HT1080 (cell line): ENCODE measurements around the gene GLT6D1. TPM values are rescaled to one million over a fixed set of nuclear protein-coding genes. Genes with fewer than 3 reads are reported as not detected.
"Not testable (repeated sequence)": the region's sequence is repeated elsewhere in the genome, so short reads cannot be mapped to it uniquely, and the experiment has no call there.

ENCODE experiments used
- DNase-seq: peaks from one replicate; pipeline ENCODE4 v3.0.0-alpha.2; 2015; ENCODE audit warnings: low read depth
- polyA plus RNA-seq, 2 experiments: library from polyadenylated mRNA; depleted of rRNA; stranded (reverse); fragments of >200 nt; gene quantifications; 2 replicates each; pipeline ENCODE4 v1.2.3, GENCODE V29; 2015
- total RNA-seq: library from RNA; depleted of rRNA; stranded (reverse); fragments of >200 nt; shearing (Covaris generic); gene quantifications from 2 replicates; pipeline ENCODE4 v1.2.3, GENCODE V29; 2014; rRNA removed

GLT6D1 gene, protein sequence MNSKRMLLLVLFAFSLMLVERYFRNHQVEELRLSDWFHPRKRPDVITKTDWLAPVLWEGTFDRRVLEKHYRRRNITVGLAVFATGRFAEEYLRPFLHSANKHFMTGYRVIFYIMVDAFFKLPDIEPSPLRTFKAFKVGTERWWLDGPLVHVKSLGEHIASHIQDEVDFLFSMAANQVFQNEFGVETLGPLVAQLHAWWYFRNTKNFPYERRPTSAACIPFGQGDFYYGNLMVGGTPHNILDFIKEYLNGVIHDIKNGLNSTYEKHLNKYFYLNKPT
- not detected in 2 replicates for total RNA-seq
- polyA plus RNA-seq (2015; cell fraction: cytosol; rRNA removed): not detected in 2 replicates
- not detected in 2 replicates for polyA plus RNA-seq (2015; cell fraction: nucleus; rRNA removed)

DNA sequence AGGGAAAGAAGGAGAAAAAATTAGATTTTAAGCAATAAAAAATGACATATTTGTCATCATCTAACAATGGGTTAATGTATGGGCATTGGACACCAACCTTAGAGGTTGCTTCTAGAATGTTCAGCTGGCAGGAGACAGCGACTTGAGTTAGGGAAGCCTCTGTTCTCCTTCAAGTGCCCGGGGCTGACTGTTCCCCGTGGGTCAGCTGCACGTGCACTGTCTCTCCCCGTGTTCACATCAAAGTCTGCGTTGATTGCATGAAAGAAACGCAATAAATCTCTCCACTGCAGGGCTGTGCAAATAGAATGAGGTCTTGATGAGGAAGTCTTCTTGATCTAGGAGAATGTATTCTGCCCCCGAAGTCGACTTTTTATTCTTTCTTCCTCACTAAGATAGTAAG lies at the start of gene GLT6D1:
GLT6D1 (minus strand) TSS at position 345 of the 400 bp plus-strand sequence. CDS start 353 bp downstream, outside the sequence.
- no peak for DNase-seq

DNA sequence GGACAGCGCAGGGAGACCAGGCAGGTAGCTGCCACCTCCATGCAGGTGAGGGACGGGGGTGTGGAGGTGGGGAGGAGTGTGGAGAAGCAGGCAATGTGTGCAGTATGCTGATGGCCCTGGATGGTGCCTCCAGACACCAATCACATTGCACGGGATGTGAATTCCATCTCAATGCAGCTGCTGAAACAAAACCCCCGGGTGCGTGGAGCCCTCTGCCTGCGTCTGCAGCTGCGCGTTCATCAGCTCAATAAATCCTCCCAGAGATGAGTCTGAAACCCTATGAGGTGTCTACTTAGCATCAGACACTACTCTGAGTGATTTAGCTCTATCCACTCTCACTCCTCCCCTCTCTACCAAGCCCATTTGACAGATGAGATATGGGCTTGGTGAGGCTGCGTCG lies 49.7 kb upstream of the GLT6D1 start:
- DNase-seq: no peak

DNA sequence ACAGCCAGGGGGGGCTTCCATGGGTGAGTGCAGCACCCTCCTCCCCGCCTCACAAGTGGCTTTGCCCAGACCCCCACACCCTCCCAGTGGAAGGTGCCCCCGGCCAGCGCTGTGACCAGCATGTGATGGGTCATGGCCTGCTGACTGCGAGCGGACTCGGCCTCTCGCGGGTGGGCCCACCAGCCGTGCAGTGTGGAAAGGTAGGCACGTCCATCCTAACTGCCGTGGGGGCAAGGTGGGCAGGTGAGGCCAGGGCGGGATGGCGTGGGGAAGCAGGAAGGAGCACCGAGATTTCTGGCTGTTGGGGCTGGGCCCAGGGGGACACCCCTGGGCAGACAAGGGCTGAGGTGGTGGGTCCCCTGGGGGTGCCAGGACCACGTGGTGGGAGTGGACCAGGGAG lies 47.9 kb upstream of the GLT6D1 start:
- no peak for DNase-seq

DNA sequence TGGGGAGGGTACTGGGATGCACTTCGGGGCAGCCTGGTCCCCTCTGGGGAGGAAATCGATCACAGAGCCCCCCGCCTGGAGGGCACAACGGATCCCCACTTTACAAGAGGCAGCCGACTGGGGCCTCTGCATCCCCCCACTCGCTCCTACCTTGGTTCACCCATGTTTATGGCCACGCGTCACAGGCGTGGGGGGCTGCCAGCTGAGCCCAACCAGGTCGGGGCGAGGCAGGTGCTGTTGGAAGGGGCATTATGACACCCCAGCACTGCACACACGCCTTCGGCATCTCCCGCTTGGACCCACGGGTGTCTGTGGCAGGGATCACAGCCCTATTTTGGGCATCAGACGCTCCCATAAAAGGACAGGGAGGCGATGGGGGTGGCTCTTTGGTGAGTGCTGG lies 45.4 kb upstream of the GLT6D1 start:
- DNase-seq: no peak

DNA sequence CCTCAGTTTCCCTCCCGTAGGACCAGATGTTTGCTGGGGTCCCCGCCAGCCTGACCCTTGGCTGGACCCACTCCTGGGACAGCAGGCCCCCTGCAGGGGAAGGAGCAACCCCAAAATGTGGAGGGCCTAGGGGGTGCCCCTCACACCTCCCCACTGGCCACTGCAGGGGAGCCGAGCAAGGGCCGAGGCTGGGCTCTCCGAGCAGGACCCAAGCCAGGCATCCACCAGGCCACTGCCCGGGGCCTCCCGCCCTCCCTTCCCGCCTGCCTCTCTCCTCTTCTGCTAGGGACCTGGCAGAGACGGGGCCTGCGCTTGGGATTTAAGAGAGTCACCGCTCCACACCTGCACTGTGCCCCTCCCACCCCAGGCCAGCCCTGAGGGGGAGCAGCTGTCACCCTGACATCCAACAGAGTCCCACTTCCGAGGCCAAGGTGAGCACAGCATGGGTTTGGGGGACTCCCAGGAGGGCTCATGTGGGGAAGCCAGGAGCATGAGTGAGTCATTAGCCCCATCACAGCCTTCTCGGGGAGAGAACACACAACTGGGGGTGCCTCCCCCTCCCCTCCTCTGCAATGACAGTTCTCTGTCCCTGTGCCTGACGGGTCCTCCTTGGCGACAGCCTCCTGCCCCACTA lies 44.2 kb upstream of the GLT6D1 start:
- no peak for DNase-seq

DNA sequence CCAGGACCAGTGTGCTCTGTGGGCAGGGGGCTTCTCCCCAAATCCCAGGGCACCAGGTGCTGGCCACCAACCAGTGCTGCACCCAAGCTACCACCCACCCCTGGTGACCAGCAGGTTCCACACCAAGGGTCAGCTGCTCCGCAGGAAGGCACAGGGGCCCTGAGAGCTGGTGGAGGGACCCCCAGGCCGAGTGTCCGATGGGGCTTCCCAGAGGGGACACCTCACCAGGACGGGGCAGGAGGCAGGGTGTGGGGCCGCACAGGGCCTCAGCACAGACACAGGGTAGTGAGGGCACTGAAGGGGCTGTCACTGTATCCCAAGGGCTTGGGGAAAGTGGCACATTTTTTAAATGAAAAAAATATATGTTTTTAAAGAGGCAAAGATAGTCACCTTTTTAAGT lies 41.8 kb upstream of the GLT6D1 start:
- DNase-seq: no peak

DNA sequence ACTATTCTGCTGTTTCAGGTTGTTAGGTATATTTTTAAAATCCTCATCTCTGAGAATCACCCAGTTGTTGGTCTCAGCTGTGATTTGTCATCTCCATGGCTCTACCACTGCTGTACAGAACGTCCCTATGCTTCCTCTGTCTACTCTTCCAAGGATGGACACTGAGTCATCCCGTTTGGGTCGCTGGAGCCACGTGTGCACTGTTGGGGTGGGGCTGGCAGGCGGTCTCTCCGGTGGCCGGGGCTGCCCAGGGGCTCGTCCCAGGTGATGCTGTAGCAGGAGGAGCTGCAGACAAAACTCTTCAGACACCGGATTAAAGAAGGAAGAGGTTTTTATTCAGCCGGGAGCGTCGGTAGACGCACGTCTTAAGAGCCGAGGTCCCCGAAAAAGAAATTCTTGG lies 40.7 kb upstream of the GLT6D1 start:
- DNase-seq: peak; percentile 18

DNA sequence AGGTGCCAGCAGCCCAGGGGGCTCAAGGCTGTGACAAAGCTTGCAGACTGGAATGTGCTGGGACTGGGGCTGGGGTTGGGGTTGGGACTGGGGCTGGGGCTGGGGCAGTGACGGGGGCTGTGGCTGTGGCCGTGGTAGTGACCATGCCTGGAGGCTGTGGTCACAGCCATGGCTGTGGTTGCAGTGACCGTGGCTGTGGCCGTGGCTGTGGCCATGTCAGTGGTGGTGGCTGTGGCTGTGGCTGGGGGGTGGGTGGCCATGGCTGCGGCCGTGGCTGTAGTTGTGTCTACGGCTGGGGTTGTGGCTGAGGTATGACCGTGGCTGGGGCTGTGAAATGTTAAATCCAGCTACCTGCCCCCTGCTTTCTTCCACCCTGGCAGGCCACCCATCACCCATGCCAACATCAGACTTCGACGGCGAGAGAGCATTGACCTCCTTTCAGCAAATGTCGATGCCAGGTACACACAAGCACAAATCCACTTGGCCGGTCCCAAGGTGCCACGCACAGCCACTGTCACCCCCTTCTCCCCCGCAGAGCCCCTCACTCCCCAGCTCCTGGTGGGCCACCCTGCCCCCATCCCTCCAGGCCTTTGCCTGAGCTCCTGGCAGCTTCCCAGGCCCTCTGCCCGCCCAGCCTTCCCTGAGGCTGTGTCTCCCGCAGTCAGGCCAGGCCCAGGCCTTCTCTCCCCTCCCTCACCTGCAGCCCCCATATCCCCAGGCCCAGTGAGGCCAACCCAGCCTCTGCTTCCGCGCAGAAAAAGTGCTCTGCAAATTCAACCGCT lies 39.1 kb upstream of the GLT6D1 start:
- DNase-seq: no peak

DNA sequence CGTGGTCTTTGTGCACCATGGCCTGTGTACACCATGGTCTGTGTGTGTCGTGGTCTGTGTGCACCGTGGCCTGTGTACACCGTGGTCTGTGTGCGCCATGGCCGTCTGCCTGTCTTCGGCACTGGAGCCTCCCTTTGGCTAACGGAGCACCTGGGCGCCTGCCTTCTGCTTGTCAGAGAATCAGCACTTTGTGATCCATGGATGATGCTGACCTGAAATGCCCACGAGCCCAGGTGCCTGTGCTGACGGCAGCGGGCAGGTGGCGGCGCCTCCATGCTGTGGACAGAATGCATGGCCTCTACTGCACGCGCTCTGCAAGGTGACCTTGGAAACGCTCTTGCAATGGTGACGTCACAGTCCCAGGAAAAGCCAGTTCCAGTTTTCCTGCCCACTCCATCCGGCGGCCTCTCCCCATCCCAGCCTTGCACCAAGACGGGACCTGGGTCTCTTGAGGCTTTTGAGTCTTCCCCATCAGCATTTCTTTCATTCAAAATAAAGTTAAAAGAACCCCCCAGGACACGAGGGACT lies 38.4 kb upstream of the GLT6D1 start:
- no peak for DNase-seq

DNA sequence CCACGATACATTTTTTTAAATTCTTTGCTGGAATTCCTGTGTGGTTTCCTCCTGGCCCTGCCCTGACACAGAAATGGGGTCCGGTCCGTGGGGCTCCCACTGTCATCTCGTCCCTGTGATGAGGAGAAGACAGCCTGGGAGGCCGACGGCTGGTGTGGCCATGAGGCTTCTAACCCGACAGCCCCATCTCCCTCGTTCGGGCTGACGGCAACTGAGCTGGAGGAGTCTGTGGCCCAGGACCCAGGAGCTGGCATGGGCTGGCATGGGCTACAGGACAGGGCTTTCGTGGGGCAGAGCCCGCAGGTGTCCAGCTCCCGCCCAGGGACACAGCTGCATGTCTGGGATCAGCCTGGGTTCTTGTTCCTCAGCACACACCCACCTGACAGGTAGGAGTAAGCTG lies 37.6 kb upstream of the GLT6D1 start:
- no peak for DNase-seq

DNA sequence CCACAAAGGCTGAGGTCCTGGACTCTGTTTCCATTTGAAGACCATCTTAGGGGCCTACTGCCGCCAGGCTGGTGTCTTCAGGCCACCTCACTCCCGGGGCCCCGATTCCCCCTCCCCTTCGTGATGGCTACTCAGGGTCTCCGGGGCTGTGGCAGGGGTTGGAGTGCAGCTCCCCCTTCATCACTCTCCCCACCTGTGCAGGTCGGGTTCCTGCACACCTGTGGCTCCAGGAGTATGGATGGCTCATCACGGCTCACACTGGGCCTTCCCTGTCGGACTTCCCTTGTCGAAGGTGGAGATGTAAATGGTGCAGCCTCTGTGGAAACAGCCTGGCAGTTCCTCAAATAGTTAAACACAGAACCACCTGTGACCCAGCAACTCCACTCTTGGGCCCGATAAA lies 35.6 kb upstream of the GLT6D1 start:
- DNase-seq: no peak

DNA sequence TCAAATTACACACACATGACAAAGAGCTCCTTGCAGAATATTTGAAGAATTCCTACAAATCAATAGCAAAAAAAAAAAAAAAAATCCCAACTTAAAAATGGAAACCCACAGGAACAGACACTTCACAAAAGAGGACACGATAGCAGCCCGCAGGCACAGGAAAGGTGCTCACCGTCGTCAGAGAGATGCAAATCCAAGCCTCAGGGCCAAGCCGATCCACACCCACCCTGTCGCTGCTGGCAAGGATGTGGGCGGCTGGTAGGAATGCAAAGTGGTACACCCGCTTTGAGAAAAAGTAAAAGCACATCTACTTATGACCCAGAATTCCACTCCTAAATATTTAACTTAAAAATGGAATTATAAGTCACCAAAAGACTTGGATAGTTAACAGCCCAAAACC lies 34.6 kb upstream of the GLT6D1 start:
- DNase-seq: no peak

DNA sequence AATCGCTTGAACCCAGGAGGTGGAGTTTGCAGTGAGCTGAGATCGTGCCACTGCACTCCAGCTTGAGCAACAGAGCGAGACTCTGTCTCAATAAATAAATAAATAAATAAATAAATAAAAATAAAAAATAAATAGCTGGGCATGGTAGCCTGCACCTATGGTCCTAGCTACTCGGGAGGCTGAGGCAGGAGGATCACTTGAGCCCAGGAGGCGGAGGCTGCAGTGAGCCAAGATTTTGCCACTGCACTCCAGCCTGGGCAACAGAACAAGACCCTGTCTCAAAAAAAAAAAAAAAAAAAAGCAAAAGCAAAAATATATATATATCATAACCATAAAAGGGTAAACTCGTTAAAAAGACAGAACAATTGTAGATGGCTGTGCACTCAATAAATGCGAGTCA lies 33.4 kb upstream of the GLT6D1 start:
- not testable (repeated sequence) for DNase-seq

DNA sequence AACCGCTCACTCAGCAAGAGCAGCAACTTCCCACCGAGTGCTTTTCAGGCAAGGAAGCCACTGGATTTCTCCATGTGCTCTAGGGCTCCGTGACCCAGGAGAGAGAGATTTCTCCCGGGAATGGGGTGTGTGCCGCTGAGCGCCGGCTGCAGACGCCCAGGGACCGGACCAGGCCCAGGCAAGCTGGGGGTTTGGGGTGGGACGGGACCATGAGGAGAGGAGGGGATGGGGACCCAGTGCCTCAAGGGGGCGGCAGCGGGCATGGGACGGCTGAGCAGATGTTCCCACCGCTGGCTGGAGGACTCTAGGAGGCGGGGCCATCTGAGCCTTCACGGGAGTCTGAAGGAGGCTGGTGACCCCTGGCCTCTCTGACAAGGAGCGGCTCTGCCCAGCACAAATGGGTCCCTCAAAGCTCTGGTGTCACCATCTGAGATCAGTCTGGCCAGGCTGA lies 32.3 kb upstream of the GLT6D1 start:
- DNase-seq: no peak

DNA sequence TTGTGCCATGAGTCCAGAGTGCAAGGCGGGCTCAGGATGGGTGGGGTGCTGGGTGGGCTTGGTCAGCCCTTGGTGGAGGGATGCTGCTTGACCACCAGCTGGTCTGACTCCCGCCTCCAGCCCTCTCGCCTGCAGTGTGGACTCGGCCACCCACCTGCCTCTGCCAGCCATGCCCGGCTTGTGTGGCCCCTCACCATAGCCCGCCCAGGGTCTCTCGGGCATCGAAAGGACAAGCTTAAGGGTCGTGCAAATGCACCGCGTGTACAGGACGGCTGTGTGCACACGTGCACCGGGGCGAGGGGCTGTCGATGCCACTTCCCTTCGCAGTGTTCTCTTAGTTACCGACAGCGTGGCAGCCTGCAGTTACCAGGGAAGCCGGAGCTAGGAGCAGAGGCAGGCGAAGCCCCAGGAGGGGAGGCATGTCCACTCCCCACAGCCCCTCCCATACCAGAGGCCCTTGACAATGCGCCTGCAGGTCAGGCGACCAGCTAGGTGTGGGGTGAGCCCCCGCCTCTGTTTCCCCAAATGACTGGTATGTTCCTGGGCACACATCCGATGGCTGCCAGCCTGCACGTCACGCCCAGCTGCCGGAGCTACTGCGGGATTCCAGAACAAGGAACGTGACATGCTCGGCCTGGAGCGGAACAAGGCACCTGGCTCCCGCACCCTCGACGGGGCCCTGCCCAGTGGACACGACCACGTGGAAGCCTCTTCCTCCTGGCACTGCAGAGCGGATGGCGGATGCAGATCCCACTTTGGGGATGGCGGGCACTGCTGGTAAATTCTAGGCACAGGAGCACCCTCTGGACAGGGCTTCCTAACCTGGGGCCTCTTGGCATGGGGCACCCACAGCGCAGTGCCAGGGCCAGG lies 31.6 kb upstream of the GLT6D1 start:
- no peak for DNase-seq

DNA sequence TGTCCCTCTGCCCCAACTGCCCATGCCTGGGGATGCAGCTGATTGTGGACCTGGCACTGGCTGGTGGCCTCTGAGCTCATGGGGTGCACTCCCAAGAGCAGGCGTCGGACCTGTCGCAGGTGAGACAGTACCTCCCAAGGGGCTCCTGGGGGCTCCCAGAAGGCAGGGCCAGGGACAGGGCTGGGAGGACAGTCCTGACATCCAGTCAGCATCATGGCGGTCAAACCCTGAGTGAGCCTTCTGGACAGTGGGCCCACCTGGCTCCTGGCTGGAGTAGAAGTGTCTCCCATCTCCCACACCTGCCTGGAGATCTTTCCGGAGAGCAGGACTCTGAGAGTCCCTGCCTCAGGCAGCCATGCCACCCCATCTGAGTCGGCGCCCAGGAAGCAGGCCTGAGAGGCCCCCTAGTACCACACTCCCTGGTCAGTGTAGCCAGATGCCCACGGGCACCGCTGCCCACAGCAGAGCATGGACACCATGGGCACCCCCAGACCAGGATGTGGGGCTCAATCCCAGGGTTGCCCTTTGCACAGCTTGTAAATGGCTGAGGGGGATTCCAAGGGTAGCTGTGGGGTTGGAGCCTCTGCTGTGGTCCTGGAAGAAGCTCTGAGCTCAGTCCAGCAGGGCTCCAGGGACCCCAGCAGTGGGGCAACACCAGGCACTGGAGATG lies 30.4 kb upstream of the GLT6D1 start:
- no peak for DNase-seq

DNA sequence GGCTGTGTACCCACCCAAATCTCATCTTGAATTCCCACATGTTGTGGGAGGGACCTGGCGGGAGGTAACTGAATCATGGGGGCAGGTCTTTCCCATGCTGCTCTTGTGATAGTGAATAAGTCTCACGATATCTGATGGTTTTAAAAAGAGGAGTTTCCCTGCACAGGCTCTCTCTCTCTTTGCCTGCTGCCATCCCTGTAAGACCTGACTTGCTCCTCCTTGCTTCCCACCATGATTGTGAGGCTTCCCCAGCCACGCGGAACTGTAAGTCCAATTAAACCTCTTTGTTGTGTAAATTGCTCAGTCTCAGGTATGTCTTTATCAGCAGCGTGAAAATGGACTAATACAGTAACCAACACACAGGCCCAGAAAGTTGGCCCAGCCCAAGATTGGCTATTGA lies 29.7 kb upstream of the GLT6D1 start:
- DNase-seq: not testable (repeated sequence)

DNA sequence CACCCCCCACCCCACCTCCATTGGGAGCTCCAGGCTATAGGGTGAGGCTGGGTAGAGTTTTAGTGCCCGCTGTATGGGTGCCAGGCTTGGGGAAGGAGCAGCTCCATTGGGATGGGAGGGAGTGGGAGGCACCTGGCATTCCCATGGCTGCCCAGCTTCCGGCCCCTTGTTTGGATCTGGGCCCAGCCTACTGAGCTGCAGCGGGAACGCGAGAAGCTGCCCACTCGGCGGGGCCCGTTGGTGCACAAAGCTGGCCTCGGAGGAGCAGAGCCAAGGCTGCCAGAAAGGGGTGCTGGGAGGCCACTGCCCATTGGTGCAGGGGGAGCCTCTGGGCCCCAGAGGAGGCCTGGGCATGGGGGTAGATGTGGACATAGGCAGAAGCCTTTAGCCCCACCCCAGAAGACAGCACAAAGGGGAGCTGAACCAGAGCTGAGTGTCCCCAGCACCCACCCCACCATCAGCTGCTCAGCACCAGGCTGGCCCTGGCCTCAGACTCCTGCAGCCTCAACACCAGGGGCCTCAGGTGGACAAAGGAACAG lies 28.2 kb upstream of the GLT6D1 start:
- DNase-seq: no peak

DNA sequence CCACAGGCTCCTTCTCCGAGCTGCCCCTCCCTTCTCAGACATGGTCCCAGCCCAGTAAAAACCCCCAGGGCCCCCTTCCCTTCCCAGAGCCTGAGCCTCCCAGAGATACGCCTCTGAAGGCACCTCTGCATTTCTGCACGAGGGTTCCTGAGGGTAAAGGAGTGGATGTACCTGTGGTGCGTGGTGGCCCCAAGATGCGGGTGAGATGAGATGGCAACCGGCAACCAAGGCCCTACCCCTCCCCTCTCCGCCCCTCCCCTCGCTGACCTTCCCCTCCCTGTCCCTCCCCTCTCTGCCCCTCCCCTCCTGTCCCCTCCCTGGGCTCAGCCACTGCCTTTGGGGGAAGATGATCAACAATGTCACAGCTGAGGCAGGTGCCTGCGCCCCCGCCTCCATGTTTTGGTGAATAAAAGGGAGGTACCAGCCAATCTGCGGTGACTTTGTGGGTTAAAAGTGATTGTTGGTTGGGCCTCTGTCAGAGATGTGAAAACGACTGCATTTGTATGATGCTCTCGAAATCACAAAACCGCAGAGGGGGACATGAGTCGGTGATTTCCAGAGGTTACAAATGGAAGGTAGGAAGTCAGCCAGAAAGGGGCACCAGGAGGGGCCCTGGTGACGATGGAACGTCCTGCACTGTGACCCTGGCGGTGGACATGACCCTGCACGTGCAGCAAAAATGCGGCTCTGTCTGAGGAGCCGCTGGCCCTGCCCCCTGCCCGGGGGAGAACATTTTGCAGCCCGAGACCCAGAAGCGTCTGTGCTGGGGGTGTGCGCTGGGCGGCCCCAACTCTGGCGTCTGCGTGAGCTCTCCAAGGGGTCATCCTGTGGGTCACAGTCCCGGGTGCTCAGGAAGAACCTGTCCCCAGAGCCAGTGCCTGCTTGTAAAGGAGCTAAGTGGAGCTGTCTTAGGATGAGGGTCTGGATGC lies 27.5 kb upstream of the GLT6D1 start:
- DNase-seq: no peak
